GM12878 (cell line): ENCODE measurements around the gene ADARB1. TPM values are rescaled to one million over a fixed set of nuclear protein-coding genes. Genes with fewer than 3 reads are reported as not detected.

ENCODE experiments used
- ATAC-seq: fragments of 200-7000 bp; cut with Tn5 transposase; 3 replicates; pipeline ENCODE4 v1.9.1; 2020; ENCODE audit warnings: mild to moderate bottlenecking, moderate library complexity
- BruUV-seq: library from RNA; stranded (reverse); fragments of 400-500 nt; replicated peaks from 2 replicates; lab custom pipeline; 2021; lab: Mats Ljungman, UMichigan
- CTCF ChIA-PET: fragments of 300-600 bp; sonication (Branson Sonifier 250); formaldehyde crosslinking; extraction: SDS; loops from one replicate; lab custom pipeline; 2021; ENCODE audit warnings: inconsistent platforms; lab: Yijun Ruan, JAX
- POLR2A ChIA-PET: fragments of 350-600 bp; formaldehyde crosslinking; extraction: SDS; loops from one replicate; lab custom pipeline; 2021; ENCODE audit warnings: inconsistent platforms; lab: Charles Lee
- RAD21 ChIA-PET: fragments of 300-600 bp; sonication (Branson Sonifier 250); formaldehyde crosslinking; loops from one replicate; lab custom pipeline; 2023; ENCODE audit warnings: antibody characterized with exemption; ENCODE audit not compliant: unreplicated experiment; lab: Charles Lee
- SMC1A ChIA-PET: fragments of 300-600 bp; sonication (Branson Sonifier 250); formaldehyde crosslinking; loops from one replicate; lab custom pipeline; 2023; ENCODE audit not compliant: unreplicated experiment, uncharacterized antibody; lab: Charles Lee
- DNase-seq: peaks from one replicate; pipeline ENCODE4 v3.0.0-alpha.2; 2011; ENCODE audit warnings: low read depth, low spot score
- FAIRE-seq: peaks from 3 replicates; lab custom pipeline; 2011; peaks lifted over from hg19 to GRCh38; lab: Jason Lieb, UNC
- H2AFZ ChIP-seq: 2 replicates; pipeline ENCODE4 v1.6.0; 2011; ENCODE audit warnings: low read depth, low read length, control low read depth; ENCODE audit not compliant: control insufficient read depth
- H3K27ac ChIP-seq: 2 replicates; pipeline ENCODE4 v1.5.1; 2011; ENCODE audit warnings: control low read depth; ENCODE audit not compliant: control insufficient read depth, insufficient read depth
- H3K27me3 ChIP-seq, 2 experiments: replicated peaks in 1 of 2; 2 replicates each; pipeline versions ENCODE4 v1.6.0 to v1.6.1; 2011; ENCODE audit warnings: low read length in 1 of 2; ENCODE audit not compliant: control insufficient read depth in 2 of 2, insufficient read depth in 2 of 2
- H3K36me3 ChIP-seq, 2 experiments: 2 replicates each; pipeline ENCODE4 v1.5.1; 2011; ENCODE audit warnings: low read length in 1 of 2; ENCODE audit not compliant: control insufficient read depth in 2 of 2, insufficient read depth in 2 of 2
- H3K4me1 ChIP-seq: 2 replicates; pipeline ENCODE4 v1.6.1; 2011; ENCODE audit warnings: mild to moderate bottlenecking, low read length, moderate library complexity, mixed read lengths; ENCODE audit not compliant: control insufficient read depth, insufficient read depth
- H3K4me2 ChIP-seq: 2 replicates; pipeline ENCODE4 v1.6.0; 2011; ENCODE audit warnings: control low read depth; ENCODE audit not compliant: control insufficient read depth, insufficient read depth
- H3K4me3 ChIP-seq: fragments of 200-600 bp; sonication (generic); 2 replicates; pipeline ENCODE4 v1.5.1; 2016
- H3K79me2 ChIP-seq: 2 replicates; pipeline ENCODE4 v1.6.0; 2011; ENCODE audit warnings: low read length; ENCODE audit not compliant: control insufficient read depth, insufficient read depth
- H3K9ac ChIP-seq: 2 replicates; pipeline ENCODE4 v1.8.0; 2011; ENCODE audit warnings: low read length, control low read depth, mixed read lengths; ENCODE audit not compliant: control insufficient read depth, insufficient read depth
- H3K9me3 ChIP-seq: replicated peaks from 3 replicates; pipeline ENCODE4 v1.5.1; 2011; ENCODE audit warnings: mild to moderate bottlenecking, low read length; ENCODE audit not compliant: control insufficient read depth, insufficient read depth
- H4K20me1 ChIP-seq: 2 replicates; pipeline ENCODE4 v1.6.0; 2011; ENCODE audit not compliant: control insufficient read depth, insufficient read depth
- FOXK2 ChIP-seq: fragments of 450-650 bp; IDR thresholded peaks from 2 replicates; pipeline ENCODE4 v1.6.1; 2017; ENCODE audit warnings: mild to moderate bottlenecking, moderate library complexity
- POLR2A ChIP-seq: IDR thresholded peaks from 2 replicates; pipeline ENCODE4 v1.6.1; 2011; ENCODE audit warnings: low read depth, mild to moderate bottlenecking, low read length
- YBX1 ChIP-seq: fragments of 450-650 bp; IDR thresholded peaks from 2 replicates; pipeline ENCODE4 v1.6.1; 2016; ENCODE audit warnings: antibody characterized with exemption
- ZNF274 ChIP-seq: IDR thresholded peaks from one replicate; pipeline ENCODE4 v1.8.0; 2011; ENCODE audit not compliant: insufficient read length, insufficient read depth
- WGBS: methylation state at CpG from one replicate; pipeline ENCODE4 v1.1.6; 2016; ENCODE audit warnings: low lambda C conversion rate; ENCODE audit not compliant: insufficient replicate concordance, insufficient coverage; ENCODE audit errors: missing lambda C conversion rate; 5-methylcytosine and 5-hydroxymethylcytosine counted together
- in situ Hi-C: fragments of 300-500 bp; cut with MboI; formaldehyde crosslinking; loops from 9 replicates; pipeline ENCODE4 v1.14.3; 2018; ENCODE audit warnings: mixed read lengths
- intact Hi-C: fragments of 100-400 bp; cut with micrococcal nuclease; formaldehyde crosslinking; loops from one replicate; pipeline ENCODE4 v1.14.2; 2022; ENCODE audit not compliant: unreplicated experiment
- polyA plus RNA-seq, 11 experiments: library from polyadenylated mRNA; depleted of rRNA in 4 of 11; unstranded in 6 of 11; stranded (reverse) in 5 of 11; fragments of >200 nt; fragmentation: Nextera tagmentation in 4 of 11; fragmentation: Illumina TruSeq in 1 of 11; extraction: Ambion mirVana in 4 of 11; extraction: Trizol in 1 of 11; gene quantifications; 1 replicate in 1 of 11; 2 replicates in 10 of 11; pipeline versions ENCODE4 v1.2.1 to v1.2.3, GENCODE V29; 2011 to 2016; ENCODE audit warnings: inconsistent platforms in 2 of 11, missing spikeins in 2 of 11, low read depth in 1 of 11
- total RNA-seq, 4 experiments: library from RNA; depleted of rRNA in 3 of 4; stranded (reverse); fragments of >200 nt in 3 of 4; fragmentation: Illumina TruSeq in 1 of 4; extraction: Trizol in 1 of 4; gene quantifications; 2 replicates each; pipeline versions ENCODE4 v1.2.1 to v1.2.3, GENCODE V29; 2013 to 2021
- TF ChIP-seq, protein P1 (sequence below): IDR thresholded peaks from 2 replicates; pipeline ENCODE4 v1.6.1; 2012; ENCODE audit warnings: low read length, inconsistent platforms

ADARB1 gene
- total and polyA plus RNA-seq, 10 of the 15 experiments (the other 5 are each of a cell fraction or from before 2014, with no cell fraction given): 5.7 to 61.7 (median 25.3) TPM

- RAD21 ChIA-PET: no interaction called here
- no peak for TF ChIP-seq FOXK2
- no peak for TF ChIP-seq POLR2A
- TF ChIP-seq, protein P1, sequence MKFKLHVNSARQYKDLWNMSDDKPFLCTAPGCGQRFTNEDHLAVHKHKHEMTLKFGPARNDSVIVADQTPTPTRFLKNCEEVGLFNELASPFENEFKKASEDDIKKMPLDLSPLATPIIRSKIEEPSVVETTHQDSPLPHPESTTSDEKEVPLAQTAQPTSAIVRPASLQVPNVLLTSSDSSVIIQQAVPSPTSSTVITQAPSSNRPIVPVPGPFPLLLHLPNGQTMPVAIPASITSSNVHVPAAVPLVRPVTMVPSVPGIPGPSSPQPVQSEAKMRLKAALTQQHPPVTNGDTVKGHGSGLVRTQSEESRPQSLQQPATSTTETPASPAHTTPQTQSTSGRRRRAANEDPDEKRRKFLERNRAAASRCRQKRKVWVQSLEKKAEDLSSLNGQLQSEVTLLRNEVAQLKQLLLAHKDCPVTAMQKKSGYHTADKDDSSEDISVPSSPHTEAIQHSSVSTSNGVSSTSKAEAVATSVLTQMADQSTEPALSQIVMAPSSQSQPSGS: no peak
- no peak for TF ChIP-seq ZNF274
- no peak for TF ChIP-seq YBX1
- TF ChIP-seq, all 136 proteins: peak for 0
- ATAC-seq: no peak
- ChIA-PET CTCF (interaction anchor here (1.0 kb wide), 1 partner anchor 105 kb away, joined by 3 read pairs; no protein-coding TSS in a partner anchor), SMC1A (no interaction called here), POLR2A (no interaction called here)
- no peak for FAIRE-seq
- intact Hi-C loops: no loop called here
- no peaks in the 10 kb centered on the region for H3K4me1 ChIP-seq
- no peaks in the 10 kb centered on the region for H4K20me1 ChIP-seq
- WGBS: 55% methylated on average over 34 of the region's 35 CpGs
- H3K4me2 ChIP-seq: no peak overlapping the region
- H3K27me3 ChIP-seq: no peaks in the 10 kb centered on the region; a peak in 3 of 4 replicates
- in situ Hi-C loops: no loop called here
- no peaks in the 10 kb centered on the region for H3K36me3 ChIP-seq
- no TSS peak for BruUV-seq
- no peak overlapping the region for H3K4me3 ChIP-seq
- DNase-seq: no peak
- H3K9ac ChIP-seq: no peak overlapping the region
- H3K79me2 ChIP-seq: no peaks in the 10 kb centered on the region
- H3K27ac ChIP-seq: no peak overlapping the region
- H2AFZ ChIP-seq: no peak overlapping the region
- peaks cover 7% of the 10 kb centered on the region; the same call in 1 of the 3 replicates for H3K9me3 ChIP-seq
Measured at GRCh38 chr21:45032977-45033710, 41.2 kb upstream of the ADARB1 start.
